ENCODE results near the gene DCAF4.

DNA sequence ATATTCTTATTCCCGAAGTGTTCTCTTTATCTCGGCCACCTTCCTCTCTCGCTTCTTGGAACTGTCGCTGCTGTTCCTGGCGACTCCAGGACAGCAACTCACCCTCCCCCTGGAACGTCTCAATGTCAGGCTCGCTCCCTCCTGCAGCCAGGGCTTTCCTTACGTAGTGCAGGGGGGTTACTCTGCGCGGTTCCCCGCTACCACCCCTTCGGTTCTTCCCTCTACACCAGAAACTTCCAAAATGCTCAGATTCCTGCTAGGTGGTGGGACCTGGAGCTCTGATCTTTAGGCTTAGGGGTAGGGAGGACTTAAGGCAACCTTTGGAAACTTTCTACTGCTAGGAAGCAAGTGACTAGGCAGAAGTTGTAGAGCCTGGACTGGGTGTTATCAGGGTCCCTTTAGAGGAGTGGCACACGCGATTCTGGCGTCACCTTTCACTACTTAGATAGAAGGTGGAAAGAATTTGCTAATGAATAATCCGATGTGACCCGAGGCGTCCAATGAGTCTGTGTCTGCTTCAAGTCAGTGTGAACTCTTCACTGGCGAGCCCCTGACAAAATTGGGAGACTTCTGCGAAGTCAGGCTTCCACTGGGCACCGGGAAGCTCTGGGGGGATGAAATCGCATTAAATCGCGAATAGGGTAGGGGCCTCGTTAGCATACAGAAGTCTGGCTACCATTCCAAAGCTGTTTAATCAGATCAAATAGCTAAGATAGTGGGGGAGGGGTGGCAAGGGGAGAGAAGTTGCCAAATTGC lies 31.5 kb upstream of the DCAF4 start:
- TF ChIP-seq, protein P1, sequence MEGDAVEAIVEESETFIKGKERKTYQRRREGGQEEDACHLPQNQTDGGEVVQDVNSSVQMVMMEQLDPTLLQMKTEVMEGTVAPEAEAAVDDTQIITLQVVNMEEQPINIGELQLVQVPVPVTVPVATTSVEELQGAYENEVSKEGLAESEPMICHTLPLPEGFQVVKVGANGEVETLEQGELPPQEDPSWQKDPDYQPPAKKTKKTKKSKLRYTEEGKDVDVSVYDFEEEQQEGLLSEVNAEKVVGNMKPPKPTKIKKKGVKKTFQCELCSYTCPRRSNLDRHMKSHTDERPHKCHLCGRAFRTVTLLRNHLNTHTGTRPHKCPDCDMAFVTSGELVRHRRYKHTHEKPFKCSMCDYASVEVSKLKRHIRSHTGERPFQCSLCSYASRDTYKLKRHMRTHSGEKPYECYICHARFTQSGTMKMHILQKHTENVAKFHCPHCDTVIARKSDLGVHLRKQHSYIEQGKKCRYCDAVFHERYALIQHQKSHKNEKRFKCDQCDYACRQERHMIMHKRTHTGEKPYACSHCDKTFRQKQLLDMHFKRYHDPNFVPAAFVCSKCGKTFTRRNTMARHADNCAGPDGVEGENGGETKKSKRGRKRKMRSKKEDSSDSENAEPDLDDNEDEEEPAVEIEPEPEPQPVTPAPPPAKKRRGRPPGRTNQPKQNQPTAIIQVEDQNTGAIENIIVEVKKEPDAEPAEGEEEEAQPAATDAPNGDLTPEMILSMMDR (IDR thresholded peaks at IDR 0.05): no peak
- no peak for TF ChIP-seq POLR2A (IDR thresholded peaks at IDR 0.05)
- no peak for TF ChIP-seq POLR2AphosphoS5 (IDR thresholded peaks at IDR 0.05)
